ENCODE measurements around the gene RBM41. TPM values are rescaled to one million over a fixed set of nuclear protein-coding genes. Genes with fewer than 3 reads are reported as not detected.

The RBM41 gene
- total RNA-seq, 1 experiment from 2014 or later, result 20.0 TPM

- Histone ChIP-seq H3K9me2 (ENCODE audit: insufficient read depth) (no peaks in the 10 kb centered on the region), H3K36me3 (ENCODE audit: control insufficient read depth in 1 of 2, insufficient read depth in 2 of 2, low read length in 2 of 2) (peaks cover 0 to 2% of the 10 kb centered on the region in 2 experiments; a peak in 1 of 4 replicates), H3K9ac (ENCODE audit: low read length) (no peak overlapping the region), H3K9me3 (ENCODE audit: control insufficient read depth in 1 of 2, insufficient read depth in 1 of 2, low read depth in 1 of 2, low read length in 2 of 2) (no peaks in the 10 kb centered on the region), H3K4me3 (replicated peaks in 1 of 2; ENCODE audit: low read depth in 1 of 2, low read length in 2 of 2) (no peak overlapping the region), H3K27me3 (ENCODE audit: insufficient read depth, low read length) (no peaks in the 10 kb centered on the region), H3K4me1 (ENCODE audit: control insufficient read depth in 1 of 2, insufficient read depth in 2 of 2, low read length in 2 of 2) (peaks cover 0 to 4% of the 10 kb centered on the region in 2 experiments; a peak in 1 of 4 replicates), H3K4me2 (ENCODE audit: low read length) (no peak overlapping the region), H3K79me2 (ENCODE audit: insufficient read depth, low read length) (no peaks in the 10 kb centered on the region), H4K20me1 (ENCODE audit: insufficient read depth) (no peaks in the 10 kb centered on the region), H3K27ac (ENCODE audit: low read depth, low read length) (no peak overlapping the region), H2AFZ (ENCODE audit: low read depth, low read length, poor library complexity, severe bottlenecking) (no peak overlapping the region)
- DNase-seq (ENCODE audit: low read depth, low spot score) (no peak), ATAC-seq (no peak)
- intact Hi-C loops (cut with micrococcal nuclease), result no loop called here
- ChIA-PET POLR2A (no interaction called here), RAD21 (ENCODE audit: low non-redundant PET in 1 of 2, low total read pairs in 2 of 2, uncharacterized antibody in 2 of 2, unreplicated experiment in 2 of 2) (no interaction called here), CTCF (no interaction called here)
- BruUV-seq (replicated peaks), result no TSS peak
- TF ChIP-seq CEBPB (IDR thresholded peaks at IDR 0.05; ENCODE audit: low read depth) (peak; percentile 25; the same call in 1 of the 2 replicates), TCF7L2 (IDR thresholded peaks at IDR 0.05; ENCODE audit: borderline replicate concordance, extremely low read depth, insufficient read depth, insufficient read length) (no peak), ATF3 (IDR thresholded peaks at IDR 0.05) (no peak)
Measured at GRCh38 chrX:107146670-107147069, 28.0 kb upstream of the RBM41 start.

GRCh38 chrX:107135965-107136307 lies 17.3 kb upstream of the RBM41 start:
- peak overlapping the region; percentile 73 for H3K4me2 ChIP-seq (ENCODE audit: low read length)
- ChIA-PET RAD21 (ENCODE audit: low non-redundant PET in 1 of 2, low total read pairs in 2 of 2, uncharacterized antibody in 2 of 2, unreplicated experiment in 2 of 2) (no interaction called here), CTCF (no interaction called here), POLR2A (no interaction called here)
- H3K9me3 ChIP-seq (ENCODE audit: control insufficient read depth in 1 of 2, insufficient read depth in 1 of 2, low read depth in 1 of 2, low read length in 2 of 2), result no peaks in the 10 kb centered on the region
- no TSS peak for BruUV-seq (replicated peaks)
- ATAC-seq (peak; percentile 45), DNase-seq (ENCODE audit: low read depth, low spot score) (no peak)
- peak overlapping the region in 1 of 2 experiments; percentile 47; a peak in 2 of 4 replicates for H3K4me3 ChIP-seq (replicated peaks in 1 of 2; ENCODE audit: low read depth in 1 of 2, low read length in 2 of 2)
- intact Hi-C loops (cut with micrococcal nuclease), result loop anchor here (10.0 kb wide), 1 partner anchor 69 kb away; the partner anchor contains the start of genes DNAAF6 and NUP62CL
- peaks cover 21 to 37% of the 10 kb centered on the region in 2 experiments for H3K4me1 ChIP-seq (ENCODE audit: control insufficient read depth in 1 of 2, insufficient read depth in 2 of 2, low read length in 2 of 2)
- no peaks in the 10 kb centered on the region for H3K27me3 ChIP-seq (ENCODE audit: insufficient read depth, low read length)
- H4K20me1 ChIP-seq (ENCODE audit: insufficient read depth), result no peaks in the 10 kb centered on the region
- peak overlapping the region; percentile 90 for H3K27ac ChIP-seq (ENCODE audit: low read depth, low read length)
- peak overlapping the region; percentile 54 for H3K9ac ChIP-seq (ENCODE audit: low read length)
- H3K9me2 ChIP-seq (ENCODE audit: insufficient read depth), result no peaks in the 10 kb centered on the region
- H3K79me2 ChIP-seq (ENCODE audit: insufficient read depth, low read length), result no peaks in the 10 kb centered on the region
- H2AFZ ChIP-seq (ENCODE audit: low read depth, low read length, poor library complexity, severe bottlenecking), result no peak overlapping the region
- H3K36me3 ChIP-seq (ENCODE audit: control insufficient read depth in 1 of 2, insufficient read depth in 2 of 2, low read length in 2 of 2), result no peaks in the 10 kb centered on the region
- TF ChIP-seq TCF7L2 (IDR thresholded peaks at IDR 0.05; ENCODE audit: borderline replicate concordance, extremely low read depth, insufficient read depth, insufficient read length), result no peak
- TF ChIP-seq ATF3 (IDR thresholded peaks at IDR 0.05), result no peak
- TF ChIP-seq SP1 (IDR thresholded peaks at IDR 0.05; ENCODE audit: low read depth), result no peak
- no peak for TF ChIP-seq EZH2phosphoT487 (IDR thresholded peaks at IDR 0.05; ENCODE audit: borderline replicate concordance)
- no peak for TF ChIP-seq ZBTB33 (IDR thresholded peaks at IDR 0.05; ENCODE audit: extremely low read depth, insufficient replicate concordance, low read length)
- no peak; the same call in 1 of the 2 replicates for TF ChIP-seq FOSL1 (IDR thresholded peaks at IDR 0.05; ENCODE audit: low read depth)
- TF ChIP-seq EGR1 (IDR thresholded peaks at IDR 0.05; ENCODE audit: low read depth), result no peak
- TF ChIP-seq SRF (IDR thresholded peaks at IDR 0.05; ENCODE audit: low read depth), result no peak
- no peak for TF ChIP-seq SIN3A (IDR thresholded peaks at IDR 0.05; ENCODE audit: low read depth)
- TF ChIP-seq CEBPB (IDR thresholded peaks at IDR 0.05; ENCODE audit: low read depth), result no peak
- no peak for TF ChIP-seq CTCF (IDR thresholded peaks at IDR 0.05 in 2 of 3, conservative IDR thresholded peaks at IDR 0.05 in 1 of 3; ENCODE audit: borderline replicate concordance in 1 of 3, insufficient read depth in 1 of 3, low read depth in 2 of 3, low read length in 2 of 3)

Measured in HCT116 (cell line).